ENCODE results near the gene SPANXN2. TPM values are rescaled to one million over a fixed set of nuclear protein-coding genes. Genes with fewer than 3 reads are reported as not detected.
"Not testable (repeated sequence)": the region's sequence is repeated elsewhere in the genome, so short reads cannot be mapped to it uniquely, and the experiment has no call there.

SPANXN2 gene
- total RNA-seq: not detected

GRCh38 chrX:143720652-143721051 lies at the start of gene SPANXN2:
Gene SPANXN2, minus strand, starts transcription at chrX:143720752. Its CDS starts 84 bp downstream, at chrX:143720668.
- intact Hi-C loops (cut with DNase I); ATAC-seq; DNase-seq (ENCODE audit: low spot score): not testable (repeated sequence)

- no peak for DNase-seq (ENCODE audit: low spot score)
- intact Hi-C loops (cut with DNase I): no loop called here
- no peak for ATAC-seq
These were observed 48.4 kb upstream of the SPANXN2 start for GRCh38 chrX:143768976-143769375.

GRCh38 chrX:143767789-143768188 lies 47.2 kb upstream of the SPANXN2 start:
- DNase-seq (ENCODE audit: low spot score); intact Hi-C loops (cut with DNase I); ATAC-seq: not testable (repeated sequence)

- DNase-seq (ENCODE audit: low spot score) (no peak), ATAC-seq (no peak)
- intact Hi-C loops (cut with DNase I): no loop called here
These were observed 37.3 kb upstream of the SPANXN2 start for GRCh38 chrX:143757887-143758286.

GRCh38 chrX:143757375-143757774 lies 36.8 kb upstream of the SPANXN2 start:
- ATAC-seq (no peak), DNase-seq (ENCODE audit: low spot score) (no peak)
- intact Hi-C loops (cut with DNase I): no loop called here

GRCh38 chrX:143754183-143754582 lies 33.6 kb upstream of the SPANXN2 start:
- no peak for DNase-seq (ENCODE audit: low spot score)
- intact Hi-C loops (cut with DNase I): no loop called here
- no peak for ATAC-seq

- DNase-seq (ENCODE audit: low spot score) (no peak), ATAC-seq (no peak)
- intact Hi-C loops (cut with DNase I): no loop called here
These were observed 13.3 kb upstream of the SPANXN2 start for GRCh38 chrX:143733866-143734265.

GRCh38 chrX:143726296-143726695 lies 5.7 kb upstream of the SPANXN2 start:
- intact Hi-C loops (cut with DNase I): no loop called here
- no peak for DNase-seq (ENCODE audit: low spot score)
- no peak for ATAC-seq

GRCh38 chrX:143701460-143701859 lies 19.1 kb downstream of the SPANXN2 start:
- intact Hi-C loops (cut with DNase I): no loop called here
- ATAC-seq (no peak), DNase-seq (ENCODE audit: low spot score) (no peak)

- no peak for ATAC-seq
- intact Hi-C loops (cut with DNase I): no loop called here
- DNase-seq (ENCODE audit: low spot score): no peak
These were observed 25.7 kb downstream of the SPANXN2 start for GRCh38 chrX:143694885-143695284.

GRCh38 chrX:143683486-143683885 lies 37.1 kb downstream of the SPANXN2 start:
- no peak for DNase-seq (ENCODE audit: low spot score)
- ATAC-seq: no peak
- intact Hi-C loops (cut with DNase I): no loop called here

- intact Hi-C loops (cut with DNase I): no loop called here
- ATAC-seq (no peak), DNase-seq (ENCODE audit: low spot score) (no peak)
These were observed 45.6 kb downstream of the SPANXN2 start for GRCh38 chrX:143674926-143675325.

- DNase-seq (ENCODE audit: low spot score) (no peak), ATAC-seq (no peak)
- intact Hi-C loops (cut with DNase I): no loop called here
These were observed 51.2 kb downstream of the SPANXN2 start for GRCh38 chrX:143669395-143669794.

GRCh38 chrX:143664302-143664701 lies 56.2 kb downstream of the SPANXN2 start:
- DNase-seq (ENCODE audit: low spot score) (no peak), ATAC-seq (no peak)
- intact Hi-C loops (cut with DNase I): no loop called here

- ATAC-seq (no peak), DNase-seq (ENCODE audit: low spot score) (no peak)
- intact Hi-C loops (cut with DNase I): no loop called here
These were observed 56.8 kb downstream of the SPANXN2 start for GRCh38 chrX:143663755-143664154.

Other genes with a start within 250 kb of the SPANXN2 start
- not detected for gene SPANXN3, start 203.3 kb downstream of the SPANXN2 start, total RNA-seq
- gene SLITRK4, start 84.7 kb downstream of the SPANXN2 start, total RNA-seq: 1.5 TPM
- not detected for gene UBE2NL, start 163.3 kb upstream of the SPANXN2 start, total RNA-seq

All from sciatic nerve (tissue), 2 donors.